Lower lobe of right lung (tissue), 2 donors: ENCODE results near the gene FADS3. TPM values are rescaled to one million over a fixed set of nuclear protein-coding genes. Genes with fewer than 3 reads are reported as not detected.

ENCODE experiments used
- ATAC-seq, 2 donors: fragments of 200-7000 bp; cut with Tn5 transposase; one replicate each; pipeline ENCODE4 v1.9.1; 2020 to 2022; ENCODE audit warnings: mild to moderate bottlenecking in 2 of 2, moderate library complexity in 2 of 2
- DNase-seq: peaks from one replicate; pipeline ENCODE4 v3.0.0-alpha.2; 2020
- H3K27ac ChIP-seq: fragments of 200-600 bp; one replicate; pipeline ENCODE4 v1.8.0; 2022
- H3K27me3 ChIP-seq: fragments of 200-600 bp; one replicate; pipeline ENCODE4 v1.8.0; 2022; ENCODE audit warnings: low read depth
- H3K36me3 ChIP-seq: fragments of 200-600 bp; one replicate; pipeline ENCODE4 v1.8.0; 2022; ENCODE audit warnings: mild to moderate bottlenecking
- H3K4me1 ChIP-seq: fragments of 200-600 bp; one replicate; pipeline ENCODE4 v1.8.0; 2022
- H3K4me3 ChIP-seq: fragments of 200-600 bp; one replicate; pipeline ENCODE4 v1.8.0; 2022; ENCODE audit warnings: mild to moderate bottlenecking
- H3K9me3 ChIP-seq: fragments of 200-600 bp; one replicate; pipeline ENCODE4 v1.8.0; 2022
- CTCF ChIP-seq: fragments of 200-600 bp; IDR thresholded peaks from one replicate; pipeline ENCODE4 v1.8.0; 2022; ENCODE audit warnings: antibody characterized with exemption, mild to moderate bottlenecking
- intact Hi-C: fragments of 100-400 bp; cut with DNase I; formaldehyde crosslinking; loops from one replicate; pipeline ENCODE4 v1.11.0; 2022
- total RNA-seq: library from RNA; stranded (reverse); fragmentation: NEBNext Ultra II Directional; extraction: Animal tissue kit (Norgen Biotek cat#: 25700); gene quantifications from one replicate; pipeline ENCODE4 v1.2.1, GENCODE V29; 2021
- donor health status: DM: no; HTN: yes; CAD: no; lungs with severe emphysema.

The FADS3 gene
- total RNA-seq, 1 donor from 2014 or later: 50.1 TPM

GRCh38 chr11:61864814-61865775 lies 26.2 kb downstream of the FADS3 start:
- H3K36me3 ChIP-seq: peaks cover 30% of the 10 kb centered on the region
- intact Hi-C loops: no loop called here
- DNase-seq (no peak), ATAC-seq (no peak)
- H3K4me3 ChIP-seq: no peak overlapping the region
- no peak for TF ChIP-seq CTCF
- H3K27ac ChIP-seq: no peak overlapping the region
- no peaks in the 10 kb centered on the region for H3K4me1 ChIP-seq
- no peaks in the 10 kb centered on the region for H3K9me3 ChIP-seq
- no peaks in the 10 kb centered on the region for H3K27me3 ChIP-seq

GRCh38 chr11:61863548-61864081 lies 27.7 kb downstream of the FADS3 start:
- Histone ChIP-seq H3K36me3 (peaks cover 41% of the 10 kb centered on the region), H3K9me3 (no peaks in the 10 kb centered on the region), H3K4me1 (no peaks in the 10 kb centered on the region), H3K27me3 (no peaks in the 10 kb centered on the region), H3K4me3 (no peak overlapping the region), H3K27ac (no peak overlapping the region)
- intact Hi-C loops: no loop called here
- DNase-seq (no peak), ATAC-seq (no peak)
- TF ChIP-seq CTCF: no peak

- ATAC-seq (no peak), DNase-seq (no peak)
- Histone ChIP-seq H3K4me3 (no peak overlapping the region), H3K27ac (no peak overlapping the region), H3K4me1 (no peaks in the 10 kb centered on the region), H3K27me3 (no peaks in the 10 kb centered on the region), H3K36me3 (peaks cover 41% of the 10 kb centered on the region), H3K9me3 (no peaks in the 10 kb centered on the region)
- no peak for TF ChIP-seq CTCF
- intact Hi-C loops: no loop called here
Observed at GRCh38 chr11:61862714-61863547, 28.4 kb downstream of the FADS3 start.

GRCh38 chr11:61861634-61862033 lies 29.7 kb downstream of the FADS3 start:
- Histone ChIP-seq H3K36me3 (peaks cover 53% of the 10 kb centered on the region), H3K4me3 (no peak overlapping the region), H3K9me3 (no peaks in the 10 kb centered on the region), H3K27me3 (no peaks in the 10 kb centered on the region), H3K27ac (no peak overlapping the region), H3K4me1 (no peaks in the 10 kb centered on the region)
- no peak for ATAC-seq
- no peak for TF ChIP-seq CTCF
- intact Hi-C loops: no loop called here
- no peak for DNase-seq

- ATAC-seq (peak in 1 of 2 donors; percentile 28), DNase-seq (no peak)
- H3K4me1 ChIP-seq: no peaks in the 10 kb centered on the region
- peaks cover 45% of the 10 kb centered on the region for H3K36me3 ChIP-seq
- intact Hi-C loops: no loop called here
- TF ChIP-seq CTCF: no peak
- H3K27me3 ChIP-seq: no peaks in the 10 kb centered on the region
- no peaks in the 10 kb centered on the region for H3K9me3 ChIP-seq
- no peak overlapping the region for H3K4me3 ChIP-seq
- no peak overlapping the region for H3K27ac ChIP-seq
Observed at GRCh38 chr11:61860054-61860903, 31.1 kb downstream of the FADS3 start.
